NCI-H1694 treated with DMSO at 0.1 percent for 48 hours (cell line): ENCODE measurements around the gene ERG.

Experiments
- DNase-seq: peaks from one replicate; lab custom pipeline; 2025; lab: John Stamatoyannopoulos, UW

Gene ERG, protein sequence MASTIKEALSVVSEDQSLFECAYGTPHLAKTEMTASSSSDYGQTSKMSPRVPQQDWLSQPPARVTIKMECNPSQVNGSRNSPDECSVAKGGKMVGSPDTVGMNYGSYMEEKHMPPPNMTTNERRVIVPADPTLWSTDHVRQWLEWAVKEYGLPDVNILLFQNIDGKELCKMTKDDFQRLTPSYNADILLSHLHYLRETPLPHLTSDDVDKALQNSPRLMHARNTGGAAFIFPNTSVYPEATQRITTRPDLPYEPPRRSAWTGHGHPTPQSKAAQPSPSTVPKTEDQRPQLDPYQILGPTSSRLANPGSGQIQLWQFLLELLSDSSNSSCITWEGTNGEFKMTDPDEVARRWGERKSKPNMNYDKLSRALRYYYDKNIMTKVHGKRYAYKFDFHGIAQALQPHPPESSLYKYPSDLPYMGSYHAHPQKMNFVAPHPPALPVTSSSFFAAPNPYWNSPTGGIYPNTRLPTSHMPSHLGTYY

DNA sequence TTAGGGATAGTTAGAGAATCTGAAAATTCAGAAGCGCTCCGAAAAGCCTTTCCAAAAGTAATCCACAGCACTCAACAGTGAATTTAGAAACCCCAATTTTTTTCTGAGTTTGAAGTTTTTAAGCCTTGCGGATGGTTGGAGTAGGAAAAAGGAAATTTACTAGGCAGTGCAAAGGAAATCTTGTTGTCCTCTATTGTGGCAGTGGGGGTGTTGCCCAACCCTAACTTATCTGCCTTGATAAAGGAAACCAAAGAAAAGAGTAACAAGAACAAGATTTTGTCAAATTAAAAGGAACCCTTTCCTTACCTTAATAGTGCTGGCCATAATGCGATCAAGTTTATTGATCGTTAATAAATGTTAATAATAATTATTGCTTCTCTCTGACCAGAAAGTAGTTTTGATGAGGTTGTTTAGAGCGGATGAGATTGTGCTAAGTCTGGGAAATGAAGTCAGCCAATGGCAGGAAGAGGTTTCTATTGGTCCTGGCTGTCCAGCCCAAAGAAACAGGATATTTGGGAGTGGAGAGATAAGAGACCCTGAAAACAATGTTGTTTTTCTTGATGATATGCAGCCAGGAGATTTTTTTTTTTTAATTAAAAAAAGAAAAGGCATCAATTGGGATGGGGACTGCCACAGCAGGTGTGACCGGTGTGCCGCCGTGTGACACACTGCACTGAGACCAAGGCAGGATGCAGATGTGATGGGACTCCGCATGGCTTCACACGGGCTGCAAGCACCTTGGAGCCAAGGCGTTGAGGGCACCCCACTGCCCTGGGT lies at the start of gene ERG:
Gene ERG, minus strand, starts transcription at position 421 of the 777 bp plus-strand sequence. Its CDS starts 97 bp downstream, at position 324.
- no peak for DNase-seq

DNA sequence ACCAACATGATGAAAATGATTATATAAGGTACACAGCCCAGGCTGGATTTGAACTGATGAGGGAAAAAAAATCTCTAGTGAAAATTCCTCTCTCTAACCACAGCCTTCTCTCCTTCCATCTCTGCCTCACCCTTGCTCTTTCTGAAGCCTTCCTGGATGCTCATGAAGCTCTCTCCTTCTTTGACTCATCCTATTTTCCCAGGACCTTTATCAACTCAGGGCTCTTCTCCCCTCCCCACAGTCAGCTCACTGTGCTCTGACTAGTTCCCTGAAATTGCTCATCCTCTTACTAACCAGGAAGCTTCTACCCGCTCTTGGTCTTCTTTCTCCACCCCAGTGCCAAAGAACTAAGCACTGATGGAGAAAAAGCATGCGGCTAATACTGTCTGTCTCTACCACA lies 46.4 kb upstream of the ERG start:
- DNase-seq: no peak

DNA sequence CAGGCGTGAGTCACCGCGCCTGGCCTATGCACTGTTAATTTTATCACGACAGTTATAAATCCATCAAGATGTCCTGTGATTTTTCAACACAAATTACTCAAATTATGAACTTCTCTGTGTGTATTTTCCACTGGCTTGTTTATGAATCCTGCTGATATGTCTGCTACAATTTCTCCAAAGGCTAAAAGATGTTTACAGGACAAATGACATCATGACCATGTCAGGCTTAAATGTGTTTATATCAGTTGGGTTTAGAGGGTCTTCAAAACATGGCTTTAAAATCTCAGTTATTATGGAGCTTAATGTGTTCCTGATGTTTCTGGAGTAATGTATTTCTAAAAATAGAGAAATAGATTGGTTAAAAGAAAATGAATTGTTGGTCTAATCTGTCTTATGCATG lies 44.0 kb upstream of the ERG start:
- DNase-seq: no peak

DNA sequence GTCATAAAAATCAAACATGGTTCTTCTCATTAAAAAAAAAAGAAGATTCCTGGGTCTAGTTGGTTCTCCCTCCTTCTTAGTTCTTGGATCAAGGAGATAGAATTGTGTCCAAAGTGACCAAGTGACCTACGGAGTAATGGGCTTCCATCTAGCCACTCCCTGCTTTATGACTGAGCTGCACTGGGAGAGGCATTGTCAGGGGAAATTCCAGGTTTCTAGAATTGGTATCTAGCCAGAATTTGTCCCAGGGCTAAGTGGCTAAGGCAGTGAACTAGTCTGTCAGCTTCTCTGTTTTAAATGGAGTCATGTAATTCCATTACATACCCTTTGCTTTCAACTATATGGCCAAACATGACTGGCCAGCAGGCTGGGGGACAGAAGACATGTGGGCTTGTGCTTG lies 40.1 kb upstream of the ERG start:
- no peak for DNase-seq

DNA sequence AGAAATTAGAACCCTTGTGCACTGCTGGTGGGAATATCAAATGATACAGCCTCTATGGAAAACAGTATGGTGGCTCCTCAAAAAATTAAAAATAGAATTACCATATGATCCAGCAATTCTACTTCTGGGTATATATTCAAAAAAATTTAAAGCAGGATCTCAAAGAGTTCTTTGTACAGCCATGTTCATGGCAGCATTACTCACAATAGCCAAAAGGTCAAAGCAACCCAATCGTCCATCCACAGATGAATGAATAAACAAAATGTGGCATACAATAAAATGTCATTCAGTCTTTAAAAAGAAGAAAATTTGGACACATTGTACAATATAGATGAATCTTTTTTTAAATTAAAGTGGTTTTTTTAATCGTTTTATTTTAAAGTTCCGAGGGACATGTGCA lies 36.3 kb upstream of the ERG start:
- DNase-seq: no peak

DNA sequence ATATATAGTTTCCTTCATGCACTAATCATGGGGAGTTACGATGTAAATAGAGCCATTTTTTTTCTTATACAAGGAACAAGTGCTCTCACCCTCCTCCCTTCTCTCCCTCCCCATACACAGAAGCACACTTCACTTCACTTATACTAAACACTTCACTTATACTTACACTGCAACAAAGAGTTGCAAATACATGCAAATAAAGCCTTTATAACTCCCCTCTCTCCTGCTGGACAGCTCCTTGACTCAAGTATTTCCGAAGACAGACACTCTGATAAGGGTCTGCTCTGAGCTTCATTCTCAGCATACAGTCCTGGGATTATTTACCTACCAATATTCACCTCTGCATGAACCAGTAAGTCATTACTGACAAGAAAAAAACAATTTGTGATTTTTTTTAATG lies 35.6 kb upstream of the ERG start:
- DNase-seq: no peak

DNA sequence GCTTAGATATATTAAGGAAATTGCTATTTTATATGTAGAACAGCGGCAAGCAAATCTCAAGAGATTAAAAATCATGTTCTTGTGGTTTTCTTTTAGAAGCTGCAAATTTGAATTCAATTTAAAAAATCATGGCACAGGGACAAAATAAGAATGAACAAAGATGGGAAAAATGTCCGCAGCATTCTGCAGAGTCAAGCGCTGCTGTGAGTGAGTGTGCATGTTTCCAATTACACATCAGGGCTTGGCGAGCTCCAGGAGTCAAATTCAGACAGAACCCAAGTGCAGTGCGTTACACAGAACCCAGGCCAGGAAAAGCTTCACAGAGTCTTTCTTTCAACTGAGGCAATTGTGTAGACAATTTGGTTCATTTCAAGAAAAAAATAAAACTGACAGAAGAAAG lies 33.3 kb upstream of the ERG start:
- DNase-seq: no peak

DNA sequence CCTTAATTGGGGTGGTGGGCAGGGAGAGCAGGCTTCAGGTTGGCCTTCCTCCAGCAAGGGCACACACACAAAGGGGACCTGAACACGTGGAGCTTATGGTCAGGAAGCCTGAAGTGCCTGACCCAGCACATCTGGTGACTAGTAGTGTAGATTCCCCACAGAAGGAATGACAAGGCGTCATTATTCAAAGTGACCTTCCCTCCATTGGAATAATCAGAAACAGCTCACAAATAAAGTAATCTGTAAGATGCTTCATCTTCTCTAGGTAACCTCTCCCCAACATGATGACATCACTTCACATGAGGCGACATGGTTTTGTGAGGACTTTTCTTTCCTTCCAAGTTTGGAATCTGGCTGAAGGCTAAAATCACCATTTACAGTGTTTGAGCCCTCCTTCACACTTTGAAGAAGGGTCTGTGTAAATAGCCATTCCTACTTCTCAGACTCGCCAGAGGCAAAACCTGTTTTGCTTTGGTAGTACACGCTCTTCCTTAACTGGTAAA lies 32.8 kb upstream of the ERG start:
- no peak for DNase-seq

DNA sequence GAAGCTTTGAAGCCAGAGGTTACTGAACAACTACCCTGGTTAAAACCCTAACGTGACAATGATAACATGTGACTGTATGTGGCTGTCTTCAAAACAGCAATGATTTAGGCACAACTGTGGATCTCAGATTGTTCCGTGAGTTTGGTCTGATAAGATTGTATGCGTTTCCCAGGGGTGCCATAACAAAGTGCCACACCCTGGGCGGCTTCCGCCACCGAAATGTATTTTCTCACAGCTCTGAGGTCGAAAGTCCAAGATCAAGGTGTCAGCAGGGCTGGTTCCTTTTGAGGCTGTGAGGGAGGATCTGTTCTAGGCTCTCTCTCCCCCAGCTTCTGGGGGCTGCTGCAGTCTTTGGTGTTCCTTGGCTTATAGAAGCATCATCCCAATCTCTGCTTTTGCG lies 29.5 kb upstream of the ERG start:
- DNase-seq: no peak

DNA sequence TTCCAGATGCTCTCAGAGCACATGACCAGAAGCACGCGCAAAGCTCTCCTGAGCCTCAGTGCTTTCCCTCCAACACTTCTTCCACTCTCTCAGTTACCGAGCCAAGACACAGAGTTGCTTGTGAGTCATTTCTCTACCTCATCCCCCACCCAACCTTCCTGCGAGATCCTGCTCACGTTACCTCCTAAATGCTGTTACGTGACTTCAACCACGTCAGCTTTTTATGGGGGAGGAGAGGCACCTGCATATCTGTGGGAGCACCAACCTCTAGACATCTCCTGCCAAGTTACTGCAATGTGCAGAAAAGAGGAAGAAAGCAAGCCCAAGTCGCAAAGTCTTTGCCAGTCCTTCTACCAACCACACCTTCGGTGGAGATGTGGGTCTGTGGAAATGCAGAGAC lies 27.2 kb upstream of the ERG start:
- no peak for DNase-seq

DNA sequence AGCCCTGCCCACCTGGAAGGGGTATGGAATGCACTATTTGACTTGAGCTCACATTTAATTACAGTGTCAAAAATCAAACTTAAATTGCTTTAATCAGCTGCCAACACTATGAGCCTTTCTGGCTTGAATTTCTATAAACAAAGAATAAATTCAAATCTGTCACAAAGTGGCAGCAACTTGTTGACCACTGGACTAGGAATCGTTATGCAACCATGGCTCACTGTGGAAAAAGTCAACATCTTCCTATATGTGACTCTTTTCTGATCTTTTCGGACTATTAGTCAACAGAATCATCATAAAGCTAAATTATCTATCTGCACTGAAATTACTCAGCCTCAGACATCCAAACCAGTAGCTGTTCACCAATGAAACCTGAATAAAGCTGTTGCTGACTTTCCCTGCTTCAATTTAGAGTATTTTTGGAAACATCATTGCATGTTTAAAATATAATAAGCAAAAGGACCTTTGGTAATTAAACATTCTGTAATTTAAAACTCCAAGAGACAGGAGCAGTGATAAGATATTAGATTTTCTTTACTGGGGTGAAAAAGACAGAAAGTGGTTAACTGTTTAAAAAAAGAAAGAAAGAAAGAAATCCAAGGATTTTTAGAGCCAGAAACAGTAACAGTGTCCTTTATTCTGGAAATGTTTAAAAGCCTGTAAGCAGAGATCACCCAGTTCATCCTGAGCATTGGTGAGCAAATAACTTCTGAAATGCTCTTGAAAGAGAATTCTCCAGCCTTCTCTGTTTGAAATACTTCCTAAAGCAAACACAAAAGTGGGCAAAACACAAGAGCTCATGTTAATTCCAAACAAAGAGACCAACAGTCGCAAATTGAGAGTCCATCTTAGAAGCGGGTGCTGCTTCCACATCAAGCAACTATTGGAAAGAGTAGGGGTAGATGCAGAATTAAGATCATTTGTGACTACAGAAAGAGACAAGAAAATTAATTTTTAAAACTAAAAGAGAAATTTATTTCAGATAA lies 26.2 kb upstream of the ERG start:
- no peak for DNase-seq

DNA sequence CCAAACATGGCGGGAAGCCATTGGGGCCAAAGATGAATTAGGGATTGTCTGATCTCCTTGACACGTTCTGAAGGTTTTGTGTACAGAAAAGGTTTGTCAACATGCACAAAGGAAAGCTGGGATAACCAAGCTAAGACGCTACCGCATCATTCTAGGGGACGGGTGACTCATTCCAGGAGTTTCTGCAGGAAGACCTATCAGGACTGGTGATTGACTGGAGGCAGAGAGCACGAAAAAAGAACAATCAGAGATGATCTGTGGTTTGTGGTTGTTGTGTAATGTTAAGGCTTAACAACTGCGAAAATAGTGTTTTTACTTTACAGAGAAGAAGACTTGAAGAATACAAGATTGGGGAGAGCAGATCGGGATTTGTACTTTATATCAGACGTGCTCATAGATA lies 22.2 kb upstream of the ERG start:
- DNase-seq: no peak

DNA sequence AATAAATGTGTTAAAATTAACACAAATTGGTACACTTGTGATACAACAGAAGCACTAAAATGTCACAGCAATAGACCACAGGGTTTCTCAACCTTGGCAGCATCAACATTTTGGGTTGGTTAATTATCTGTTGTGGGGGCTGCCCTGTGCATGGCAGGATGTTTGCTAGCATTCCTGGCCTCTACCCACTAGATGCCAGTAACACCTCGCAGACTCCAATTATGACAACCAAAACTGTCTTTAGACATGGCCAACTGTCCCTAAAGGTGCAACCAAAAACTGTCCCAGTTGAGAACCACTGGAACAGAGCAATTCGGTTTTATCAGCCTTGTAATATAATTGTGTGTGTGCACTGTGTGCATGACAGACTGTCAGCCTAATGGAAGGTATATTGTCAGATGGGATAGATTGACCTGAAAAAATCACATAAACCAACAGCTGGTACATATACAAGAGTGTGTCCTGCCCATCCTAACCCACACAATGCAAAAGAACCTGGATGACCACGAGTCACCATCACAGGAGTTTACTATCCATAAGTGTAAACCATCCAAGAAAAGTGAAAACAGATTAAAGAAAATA lies 13.5 kb upstream of the ERG start:
- DNase-seq: no peak

DNA sequence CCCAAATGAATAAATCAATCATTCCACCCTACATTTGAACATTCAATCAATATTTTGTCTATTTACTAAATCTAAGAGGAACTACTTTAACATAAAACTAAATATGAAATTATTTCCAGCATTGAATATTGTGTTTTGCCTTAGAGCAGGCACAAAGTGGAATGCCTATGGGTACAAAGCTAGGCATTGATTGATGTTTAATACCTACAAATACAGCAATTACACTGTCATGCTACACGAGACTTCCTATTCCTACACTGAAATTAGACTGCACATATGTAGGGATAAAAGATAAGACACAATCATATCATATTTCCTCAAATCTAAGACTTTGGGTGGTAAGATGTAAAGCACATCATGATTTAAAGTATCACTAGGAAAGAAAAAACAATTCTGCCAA lies 12.9 kb upstream of the ERG start:
- DNase-seq: no peak

DNA sequence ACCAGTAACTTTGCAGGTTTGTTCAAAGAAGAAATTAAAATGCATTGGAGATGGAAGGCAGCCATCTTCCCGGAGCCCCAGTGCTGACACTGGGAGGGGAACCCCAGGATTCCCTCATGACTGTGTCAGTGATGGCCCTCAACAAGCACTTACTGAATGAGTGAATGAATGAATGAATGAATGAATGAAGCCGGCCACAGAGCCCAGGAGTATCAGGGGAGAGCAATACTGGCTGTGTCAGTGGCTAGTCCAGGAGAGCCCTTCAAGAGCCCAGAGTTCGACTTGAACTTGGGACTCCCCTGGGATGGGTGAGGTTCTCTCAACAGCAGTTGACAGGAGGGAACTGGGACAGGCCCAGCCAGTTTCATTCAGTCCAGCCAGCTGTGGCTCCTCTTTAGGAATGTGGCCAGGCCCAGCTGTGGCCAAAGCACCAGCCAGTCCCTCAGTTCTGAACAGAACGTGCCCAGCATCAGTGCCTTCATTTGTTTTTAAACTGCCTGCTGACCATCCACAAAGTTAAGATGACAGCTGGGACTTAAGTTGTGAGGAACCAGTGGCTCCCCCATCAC lies 9.2 kb upstream of the ERG start:
- no peak for DNase-seq

DNA sequence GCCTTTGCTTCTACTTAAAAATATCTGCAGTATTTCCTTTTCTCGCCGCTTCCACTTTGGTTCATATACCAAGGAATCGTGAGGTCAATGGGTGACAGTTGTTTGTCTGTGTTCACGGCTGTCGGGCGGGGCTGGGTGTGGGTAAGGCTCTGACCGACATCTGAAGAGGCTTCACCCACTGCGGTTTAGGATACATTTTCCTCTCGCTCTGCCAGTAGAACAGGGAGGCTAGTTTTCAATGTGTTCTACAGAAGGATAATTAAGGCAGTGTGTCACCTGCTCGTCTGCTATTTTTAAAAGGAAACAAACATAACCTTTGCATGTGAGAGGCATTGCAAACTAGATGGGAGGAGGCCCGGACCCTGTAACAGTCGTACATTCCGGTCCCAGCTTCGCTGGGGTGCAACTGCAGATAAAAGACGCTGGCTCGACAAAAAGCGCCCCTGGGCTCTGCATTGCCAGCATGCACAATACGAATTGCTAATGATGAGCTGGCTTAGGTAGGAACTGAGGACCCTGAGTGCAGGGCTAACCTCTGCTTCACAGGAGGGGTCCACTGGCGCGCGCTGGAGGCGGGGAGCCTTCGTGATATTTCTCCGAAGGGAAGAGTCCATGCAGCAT lies 8.5 kb upstream of the ERG start:
- no peak for DNase-seq

DNA sequence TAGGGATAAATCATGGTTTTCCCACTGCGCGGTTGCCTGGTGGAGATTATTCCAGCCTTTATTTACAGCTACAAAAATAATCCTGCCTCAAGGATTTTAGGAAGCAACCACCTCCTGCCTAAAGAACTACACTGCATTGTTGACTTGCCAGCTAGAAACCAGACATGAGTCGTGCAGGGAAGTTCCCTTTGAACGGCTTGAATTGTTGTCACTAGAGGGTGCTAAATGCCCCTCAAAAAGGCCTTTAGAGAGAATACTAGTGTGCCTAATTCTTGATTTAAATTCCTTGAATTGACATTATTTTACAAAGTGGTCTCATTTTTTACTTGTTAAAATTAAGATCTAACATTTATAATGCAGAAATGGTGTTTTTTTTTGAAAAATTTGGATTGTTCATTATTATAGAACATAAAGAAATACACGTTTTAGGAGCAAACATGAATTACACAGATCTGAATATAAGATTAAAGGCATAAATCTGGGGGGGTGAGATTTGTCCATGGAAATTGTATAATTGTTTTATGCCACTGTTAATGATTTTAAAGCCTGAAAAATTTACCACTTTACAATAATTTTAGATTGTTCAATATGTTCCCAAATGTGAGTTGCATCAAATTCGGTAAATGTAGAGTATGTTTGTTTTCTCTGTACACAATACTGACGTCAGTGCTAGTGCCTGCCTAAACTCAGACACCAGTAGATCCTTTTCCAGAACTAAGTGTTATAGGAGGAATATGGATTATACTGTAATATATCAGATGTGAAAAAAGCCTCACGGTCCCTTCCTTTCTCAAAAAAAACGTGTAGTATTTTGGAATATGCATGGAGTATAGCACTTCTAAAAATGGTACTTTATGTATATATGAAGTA lies 7.6 kb upstream of the ERG start:
- DNase-seq: peak; percentile 70

DNA sequence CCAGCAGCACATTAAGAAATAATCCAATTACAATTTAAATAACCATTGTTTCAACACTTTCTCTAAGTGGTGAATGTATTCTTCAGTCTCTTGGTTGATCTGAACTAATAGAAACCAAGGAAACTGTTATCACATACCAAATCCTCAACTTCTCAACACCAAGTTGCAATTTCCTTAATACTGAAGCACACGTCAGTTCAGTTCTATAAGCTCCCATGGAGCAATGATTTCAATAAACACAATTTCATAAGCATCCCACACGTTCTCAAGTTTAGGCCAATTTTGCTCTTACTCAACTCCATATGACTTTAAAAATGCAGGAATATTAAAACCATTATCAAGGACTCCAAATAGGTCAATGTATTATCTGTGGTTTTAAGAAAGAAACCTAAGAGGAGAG lies 5.8 kb upstream of the ERG start:
- DNase-seq: no peak

DNA sequence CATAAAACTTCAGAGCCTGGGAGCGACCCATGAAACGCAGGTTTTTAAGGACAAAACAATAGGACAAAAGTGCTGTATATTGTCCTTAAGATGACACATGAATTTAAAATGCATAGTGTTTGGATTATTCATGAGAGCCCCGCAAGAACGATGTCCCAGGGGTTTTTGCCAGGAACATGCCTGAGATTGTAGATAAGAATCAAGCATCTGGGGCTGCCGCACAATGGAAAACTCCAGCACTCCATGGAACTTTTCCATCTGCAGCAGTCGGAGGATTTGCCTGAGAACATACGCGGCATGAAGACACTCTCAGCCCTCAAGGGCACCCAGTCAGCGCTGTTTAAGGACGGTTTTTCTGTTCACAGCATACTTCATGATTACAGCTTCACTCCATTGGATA lies 5.3 kb upstream of the ERG start:
- no peak for DNase-seq

DNA sequence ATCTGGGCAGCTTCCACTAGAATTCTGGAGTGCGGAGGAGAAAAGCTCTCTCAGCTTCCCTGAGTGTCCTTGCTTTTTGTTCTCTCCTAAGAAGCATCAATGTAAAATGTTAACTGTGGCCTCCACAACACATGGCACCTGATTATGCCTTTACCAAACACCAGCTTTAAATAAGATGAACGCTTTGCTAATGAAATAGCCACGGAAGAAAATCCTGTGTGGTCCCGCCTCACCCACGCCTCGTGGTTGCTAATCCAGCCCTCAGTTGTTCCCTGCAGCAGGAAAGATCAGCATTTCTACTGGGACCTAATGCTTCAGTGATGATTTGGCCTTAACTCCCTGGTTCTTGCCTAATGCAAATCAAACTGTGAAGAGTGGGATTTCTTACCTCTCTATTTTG lies 1.8 kb upstream of the ERG start:
- DNase-seq: no peak
